Fibroblast of villous mesenchyme (primary cell): ENCODE data around the gene CCDC154. TPM values are rescaled to one million over a fixed set of nuclear protein-coding genes. Genes with fewer than 3 reads are reported as not detected.

Experiments
- DNase-seq: peaks from one replicate; pipeline ENCODE4 v3.0.0-alpha.2; 2010; ENCODE audit warnings: low read depth
- H3K4me3 ChIP-seq: 2 replicates; pipeline ENCODE4 v1.5.1; 2011; ENCODE audit warnings: low read depth, mild to moderate bottlenecking, low read length
- CTCF ChIP-seq: IDR thresholded peaks from 2 replicates; pipeline ENCODE4 v1.5.1; 2012; ENCODE audit warnings: low read depth, mild to moderate bottlenecking, low read length; ENCODE audit not compliant: insufficient read depth
- total RNA-seq: library from RNA; depleted of rRNA; stranded (reverse); fragments of >200 nt; gene quantifications from 2 replicates; pipeline ENCODE4 v1.2.3, GENCODE V29; 2012

The CCDC154 gene
- total RNA-seq, 1 donor = under 0.01 TPM

GRCh38 chr16:1403036-1403435, 41.3 kb downstream of the CCDC154 start:
- no peak overlapping the region for H3K4me3 ChIP-seq
- DNase-seq = no peak
- TF ChIP-seq CTCF = no peak

GRCh38 chr16:1401758-1402154, 42.6 kb downstream of the CCDC154 start:
- TF ChIP-seq CTCF = no peak
- DNase-seq = no peak
- no peak overlapping the region for H3K4me3 ChIP-seq

GRCh38 chr16:1401061-1401757, 43.1 kb downstream of the CCDC154 start:
- no peak for DNase-seq
- no peak overlapping the region for H3K4me3 ChIP-seq
- TF ChIP-seq CTCF = no peak

GRCh38 chr16:1398826-1399581, 45.4 kb downstream of the CCDC154 start:
- DNase-seq = no peak
- H3K4me3 ChIP-seq = no peak overlapping the region
- no peak for TF ChIP-seq CTCF

GRCh38 chr16:1398351-1398750, 46.0 kb downstream of the CCDC154 start:
- no peak for TF ChIP-seq CTCF
- DNase-seq = no peak

GRCh38 chr16:1397779-1398178, 46.6 kb downstream of the CCDC154 start:
- DNase-seq = no peak
- H3K4me3 ChIP-seq = no peak overlapping the region
- TF ChIP-seq CTCF = no peak

More at GRCh38 chr16:1398351-1398750, 46.0 kb downstream of the CCDC154 start:
- no peak overlapping the region for H3K4me3 ChIP-seq
